ENCODE results near the gene GPX4. TPM values are rescaled to one million over a fixed set of nuclear protein-coding genes. Genes with fewer than 3 reads are reported as not detected.

Gene GPX4
- total and polyA plus RNA-seq, 2 of the 13 experiments (the other 11 are each of a cell fraction or from before 2014, with no cell fraction given), result 535 to 613 TPM

GRCh38 chr19:1094978-1095701 is 8.7 kb upstream of the GPX4 start, which contains the start of gene POLR2E (continued):
- TF ChIP-seq ZNF138 (CRISPR knock-in tag; IDR thresholded peaks at IDR 0.05; ENCODE audit: low read depth) (peak; percentile 63; the same call in 1 of the 2 replicates), ZNF747 (CRISPR knock-in tag; IDR thresholded peaks at IDR 0.05; ENCODE audit: borderline replicate concordance) (peak; percentile 75; the same call in 1 of the 2 replicates), ZNF101 (CRISPR knock-in tag; IDR thresholded peaks at IDR 0.05; ENCODE audit: borderline replicate concordance, low read depth) (no peak), GATAD1 (CRISPR knock-in tag; IDR thresholded peaks at IDR 0.05) (peak; percentile 96), ZNF451 (CRISPR knock-in tag; IDR thresholded peaks at IDR 0.05) (no peak), MXI1 (IDR thresholded peaks at IDR 0.05; ENCODE audit: borderline replicate concordance, low read depth, low read length) (peak; percentile 82; the same call in 1 of the 3 replicates), ZNF430 (CRISPR knock-in tag; IDR thresholded peaks at IDR 0.05) (no peak), GTF3A (CRISPR knock-in tag; conservative IDR thresholded peaks at IDR 0.05) (no peak), SUZ12 (IDR thresholded peaks at IDR 0.05; ENCODE audit: low read depth, low read length) (peak; percentile 79), HDAC2 (CRISPR knock-in tag; IDR thresholded peaks at IDR 0.05) (peak; percentile 52; the same call in 1 of the 2 replicates), HNRNPL (IDR thresholded peaks at IDR 0.05; ENCODE audit: low read depth, low read length) (no peak), ZNF12 (CRISPR knock-in tag; IDR thresholded peaks at IDR 0.05) (no peak), MBNL3 (CRISPR knock-in tag; conservative IDR thresholded peaks at IDR 0.05) (no peak), ZNF629 (CRISPR knock-in tag; conservative IDR thresholded peaks at IDR 0.05) (no peak), TAF1 (CRISPR knock-in tag; IDR thresholded peaks at IDR 0.05) (peak; percentile 88; the same call in 1 of the 2 replicates), ZNF329 (CRISPR knock-in tag; IDR thresholded peaks at IDR 0.05; ENCODE audit: low read depth) (no peak), SP2 (CRISPR knock-in tag; IDR thresholded peaks at IDR 0.05) (no peak)
- TF ChIP-seq, protein P1, sequence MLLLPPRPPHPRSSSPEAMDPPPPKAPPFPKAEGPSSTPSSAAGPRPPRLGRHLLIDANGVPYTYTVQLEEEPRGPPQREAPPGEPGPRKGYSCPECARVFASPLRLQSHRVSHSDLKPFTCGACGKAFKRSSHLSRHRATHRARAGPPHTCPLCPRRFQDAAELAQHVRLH (CRISPR knock-in tag; IDR thresholded peaks at IDR 0.05; ENCODE audit: borderline replicate concordance, low read depth), result peak; percentile 59; the same call in 1 of the 2 replicates
